Activated CD4-positive, alpha-beta T cell treated with anti-CD3 and anti-CD28 coated beads, Interleukin-2, amount 10 ng/mL, durations not matched to agents 24 days and 14 days (primary cell): ENCODE results near the gene NTSR1. TPM values are rescaled to one million over a fixed set of nuclear protein-coding genes. Genes with fewer than 3 reads are reported as not detected.

ENCODE experiments used
- DNase-seq: peaks from one replicate; pipeline ENCODE4 v3.0.0; 2022
- H3K27ac Mint-ChIP-seq: one replicate; pipeline ENCODE4 v1.8.0; 2022; ENCODE audit warnings: mild to moderate bottlenecking, mixed read lengths
- H3K27me3 Mint-ChIP-seq: one replicate; pipeline ENCODE4 v1.8.0; 2022; ENCODE audit warnings: mixed read lengths
- H3K36me3 Mint-ChIP-seq: one replicate; pipeline ENCODE4 v1.8.0; 2022; ENCODE audit warnings: low read depth, mild to moderate bottlenecking, mixed read lengths
- H3K4me1 Mint-ChIP-seq: one replicate; pipeline ENCODE4 v1.8.0; 2021; ENCODE audit warnings: mixed read lengths
- H3K4me3 Mint-ChIP-seq: one replicate; pipeline ENCODE4 v1.8.0; 2022; ENCODE audit warnings: mild to moderate bottlenecking, moderate library complexity, mixed read lengths
- H3K9me3 Mint-ChIP-seq: one replicate; pipeline ENCODE4 v1.8.0; 2021; ENCODE audit warnings: mixed read lengths
- intact Hi-C: fragments of 100-400 bp; cut with micrococcal nuclease; formaldehyde crosslinking; loops from one replicate; pipeline ENCODE4 v1.15.1; 2023
- total RNA-seq: library from RNA; stranded (reverse); gene quantifications from 2 replicates; pipeline ENCODE4 v1.2.3, GENCODE V29; 2022

Gene NTSR1
- total RNA-seq, 1 donor from 2014 or later: not detected

- no peaks in the 10 kb centered on the region for H3K36me3 Mint-ChIP-seq
- H3K27ac Mint-ChIP-seq: peak overlapping the region; percentile 48
- H3K27me3 Mint-ChIP-seq: no peaks in the 10 kb centered on the region
- no peak overlapping the region for H3K4me3 Mint-ChIP-seq
- intact Hi-C loops: no loop called here
- DNase-seq: no peak
- H3K4me1 Mint-ChIP-seq: peaks cover 28% of the 10 kb centered on the region
- H3K9me3 Mint-ChIP-seq: peaks cover 5% of the 10 kb centered on the region
Observed at GRCh38 chr20:62773845-62774714, 65.4 kb downstream of the NTSR1 start.

GRCh38 chr20:62774762-62775161, 66.1 kb downstream of the NTSR1 start:
- intact Hi-C loops: no loop called here
- DNase-seq: no peak
- no peaks in the 10 kb centered on the region for H3K36me3 Mint-ChIP-seq
- H3K27ac Mint-ChIP-seq: peak overlapping the region; percentile 32
- H3K27me3 Mint-ChIP-seq: no peaks in the 10 kb centered on the region
- peaks cover 28% of the 10 kb centered on the region for H3K4me1 Mint-ChIP-seq
- H3K9me3 Mint-ChIP-seq: peaks cover 5% of the 10 kb centered on the region
- H3K4me3 Mint-ChIP-seq: no peak overlapping the region

GRCh38 chr20:62775206-62775605, 66.6 kb downstream of the NTSR1 start:
- no peaks in the 10 kb centered on the region for H3K27me3 Mint-ChIP-seq
- H3K36me3 Mint-ChIP-seq: no peaks in the 10 kb centered on the region
- H3K9me3 Mint-ChIP-seq: peaks cover 5% of the 10 kb centered on the region
- peaks cover 28% of the 10 kb centered on the region for H3K4me1 Mint-ChIP-seq
- H3K27ac Mint-ChIP-seq: peak overlapping the region; percentile 32
- H3K4me3 Mint-ChIP-seq: no peak overlapping the region
- DNase-seq: no peak
- intact Hi-C loops: no loop called here

GRCh38 chr20:62776035-62776691, 67.5 kb downstream of the NTSR1 start:
- Mint-ChIP-seq H3K27me3 (no peaks in the 10 kb centered on the region), H3K4me3 (peak overlapping the region; percentile 54), H3K36me3 (no peaks in the 10 kb centered on the region), H3K4me1 (peaks cover 28% of the 10 kb centered on the region), H3K27ac (peak overlapping the region; percentile 73), H3K9me3 (peaks cover 5% of the 10 kb centered on the region)
- DNase-seq: no peak
- intact Hi-C loops: loop anchor here (1.0 kb wide), 1 partner anchor 36 kb away; no protein-coding TSS in a partner anchor

- peak overlapping the region; percentile 73 for H3K27ac Mint-ChIP-seq
- intact Hi-C loops: loop anchor here (1.0 kb wide), 1 partner anchor 37 kb away; no protein-coding TSS in a partner anchor
- H3K36me3 Mint-ChIP-seq: no peaks in the 10 kb centered on the region
- peak; percentile 86 for DNase-seq
- H3K4me1 Mint-ChIP-seq: peaks cover 28% of the 10 kb centered on the region
- H3K4me3 Mint-ChIP-seq: peak overlapping the region; percentile 54
- peaks cover 5% of the 10 kb centered on the region for H3K9me3 Mint-ChIP-seq
- H3K27me3 Mint-ChIP-seq: no peaks in the 10 kb centered on the region
Observed at GRCh38 chr20:62776692-62777527, 68.3 kb downstream of the NTSR1 start.

GRCh38 chr20:62777528-62777830, 68.8 kb downstream of the NTSR1 start:
- intact Hi-C loops: no loop called here
- peak overlapping the region; percentile 73 for H3K27ac Mint-ChIP-seq
- H3K27me3 Mint-ChIP-seq: no peaks in the 10 kb centered on the region
- peaks cover 30% of the 10 kb centered on the region for H3K4me1 Mint-ChIP-seq
- peaks cover 5% of the 10 kb centered on the region for H3K9me3 Mint-ChIP-seq
- H3K36me3 Mint-ChIP-seq: no peaks in the 10 kb centered on the region
- DNase-seq: no peak
- no peak overlapping the region for H3K4me3 Mint-ChIP-seq

GRCh38 chr20:62778058-62778457, 69.4 kb downstream of the NTSR1 start:
- H3K4me3 Mint-ChIP-seq: no peak overlapping the region
- no peak for DNase-seq
- H3K27ac Mint-ChIP-seq: peak overlapping the region; percentile 71
- intact Hi-C loops: no loop called here
- H3K36me3 Mint-ChIP-seq: no peaks in the 10 kb centered on the region
- peaks cover 5% of the 10 kb centered on the region for H3K9me3 Mint-ChIP-seq
- no peaks in the 10 kb centered on the region for H3K27me3 Mint-ChIP-seq
- H3K4me1 Mint-ChIP-seq: peaks cover 32% of the 10 kb centered on the region

- no peaks in the 10 kb centered on the region for H3K27me3 Mint-ChIP-seq
- intact Hi-C loops: no loop called here
- peak overlapping the region; percentile 71 for H3K27ac Mint-ChIP-seq
- peaks cover 5% of the 10 kb centered on the region for H3K9me3 Mint-ChIP-seq
- H3K36me3 Mint-ChIP-seq: no peaks in the 10 kb centered on the region
- H3K4me3 Mint-ChIP-seq: no peak overlapping the region
- no peak for DNase-seq
- peaks cover 32% of the 10 kb centered on the region for H3K4me1 Mint-ChIP-seq
Observed at GRCh38 chr20:62778601-62779416, 70.2 kb downstream of the NTSR1 start.

- Mint-ChIP-seq H3K9me3 (peaks cover 5% of the 10 kb centered on the region), H3K4me1 (peaks cover 28% of the 10 kb centered on the region), H3K36me3 (no peaks in the 10 kb centered on the region), H3K27me3 (no peaks in the 10 kb centered on the region), H3K27ac (no peak overlapping the region), H3K4me3 (no peak overlapping the region)
- no peak for DNase-seq
- intact Hi-C loops: no loop called here
Observed at GRCh38 chr20:62779417-62779685, 70.7 kb downstream of the NTSR1 start.

- Mint-ChIP-seq H3K4me1 (peaks cover 21% of the 10 kb centered on the region), H3K27ac (no peak overlapping the region), H3K9me3 (peaks cover 5% of the 10 kb centered on the region), H3K27me3 (no peaks in the 10 kb centered on the region), H3K36me3 (no peaks in the 10 kb centered on the region), H3K4me3 (no peak overlapping the region)
- DNase-seq: no peak
- intact Hi-C loops: no loop called here
Observed at GRCh38 chr20:62780204-62780603, 71.6 kb downstream of the NTSR1 start.

GRCh38 chr20:62780696-62781095, 72.1 kb downstream of the NTSR1 start:
- H3K27me3 Mint-ChIP-seq: no peaks in the 10 kb centered on the region
- H3K4me3 Mint-ChIP-seq: no peak overlapping the region
- H3K4me1 Mint-ChIP-seq: peaks cover 18% of the 10 kb centered on the region
- H3K9me3 Mint-ChIP-seq: peaks cover 5% of the 10 kb centered on the region
- H3K27ac Mint-ChIP-seq: no peak overlapping the region
- no peak for DNase-seq
- H3K36me3 Mint-ChIP-seq: no peaks in the 10 kb centered on the region
- intact Hi-C loops: no loop called here

GRCh38 chr20:62782149-62782892, 73.7 kb downstream of the NTSR1 start:
- DNase-seq: no peak
- H3K27ac Mint-ChIP-seq: no peak overlapping the region
- H3K4me3 Mint-ChIP-seq: no peak overlapping the region
- H3K4me1 Mint-ChIP-seq: peaks cover 6% of the 10 kb centered on the region
- intact Hi-C loops: no loop called here
- no peaks in the 10 kb centered on the region for H3K9me3 Mint-ChIP-seq
- H3K36me3 Mint-ChIP-seq: no peaks in the 10 kb centered on the region
- H3K27me3 Mint-ChIP-seq: no peaks in the 10 kb centered on the region

GRCh38 chr20:62782893-62783278, 74.2 kb downstream of the NTSR1 start:
- no peak overlapping the region for H3K27ac Mint-ChIP-seq
- H3K27me3 Mint-ChIP-seq: no peaks in the 10 kb centered on the region
- no peak overlapping the region for H3K4me3 Mint-ChIP-seq
- H3K4me1 Mint-ChIP-seq: peaks cover 11% of the 10 kb centered on the region
- no peaks in the 10 kb centered on the region for H3K9me3 Mint-ChIP-seq
- DNase-seq: no peak
- H3K36me3 Mint-ChIP-seq: no peaks in the 10 kb centered on the region
- intact Hi-C loops: no loop called here
